IgD-negative memory B cell (primary cell): ENCODE results near the gene PUS7L. TPM values are rescaled to one million over a fixed set of nuclear protein-coding genes. Genes with fewer than 3 reads are reported as not detected.

Experiments used
- polyA plus RNA-seq: library from polyadenylated mRNA; unstranded; fragments of 300-500 nt; fragmentation: Illumina TruSeq; gene quantifications from one replicate; pipeline ENCODE4 v1.2.3, GENCODE V29; 2021

Gene PUS7L
- polyA plus RNA-seq, 1 donor from 2014 or later, result 39.0 TPM

Other genes with a start within 250 kb of the PUS7L start
- gene ADAMTS20, start 206.6 kb downstream of the PUS7L start, polyA plus RNA-seq, result not detected
- 22.3 TPM for gene IRAK4, start 161 bp upstream of the PUS7L start, polyA plus RNA-seq
- 22.3 TPM for gene TWF1, start 47.5 kb upstream of the PUS7L start, polyA plus RNA-seq
- 4.4 TPM for gene TMEM117, start 77.3 kb upstream of the PUS7L start, polyA plus RNA-seq